GM12891 (cell line): ENCODE measurements around the gene NRIP1.

Source experiments
- POLR2A ChIP-seq: IDR thresholded peaks from 2 replicates; pipeline ENCODE4 v1.6.1; 2011; ENCODE audit warnings: low read depth, low read length, control low read depth
- POLR2AphosphoS5 ChIP-seq: IDR thresholded peaks from 2 replicates; pipeline ENCODE4 v1.6.1; 2011; ENCODE audit warnings: low read depth, low read length, control low read depth
- POU2F2 ChIP-seq: IDR thresholded peaks from 2 replicates; pipeline ENCODE4 v1.6.1; 2011; ENCODE audit warnings: low read depth, mild to moderate bottlenecking, control low read depth, low read length, moderate library complexity
- TAF1 ChIP-seq: IDR thresholded peaks from 2 replicates; pipeline ENCODE4 v1.6.1; 2011; ENCODE audit warnings: low read depth, low read length, control low read depth

DNA sequence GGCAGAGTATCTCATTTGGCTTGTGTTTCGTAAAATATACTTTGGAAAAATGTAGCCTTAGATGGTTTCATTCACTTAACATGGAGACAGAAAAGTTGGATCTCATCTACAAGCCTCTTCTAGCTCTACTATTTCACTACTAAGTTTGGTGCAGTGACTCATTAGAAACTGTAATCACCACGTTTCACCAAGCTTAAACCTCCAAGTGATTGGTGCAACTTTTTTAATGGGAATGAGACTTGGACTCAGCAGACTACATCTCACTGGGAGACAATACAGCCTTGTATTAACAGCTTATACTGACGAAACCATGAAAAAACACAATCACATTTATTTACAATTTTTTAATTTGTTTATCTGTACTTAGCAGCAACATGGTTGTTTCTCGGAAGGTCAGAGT, 29.9 kb upstream of the NRIP1 start:
- no peak for TF ChIP-seq POLR2A
- TF ChIP-seq TAF1: no peak
- TF ChIP-seq POLR2AphosphoS5: no peak
- no peak for TF ChIP-seq POU2F2
